Neural progenitor cell (in vitro differentiated cells): ENCODE measurements around the gene KRTAP21-3. TPM values are rescaled to one million over a fixed set of nuclear protein-coding genes. Genes with fewer than 3 reads are reported as not detected.

Experiments used
- DNase-seq: peaks from one replicate; pipeline ENCODE4 v3.0.0-alpha.2; 2016; ENCODE audit warnings: low spot score
- H2AFZ ChIP-seq: fragments of 200-600 bp; sonication (generic); replicated peaks from 2 replicates; pipeline ENCODE4 v1.6.1; 2016; ENCODE audit warnings: antibody characterized with exemption
- H3F3A ChIP-seq: fragments of 200-600 bp; sonication (generic); 2 replicates; pipeline ENCODE4 v1.6.1; 2016; ENCODE audit warnings: antibody characterized with exemption, low read depth
- H3K27ac ChIP-seq: fragments of 200-600 bp; sonication (generic); 2 replicates; pipeline ENCODE4 v1.5.1; 2016; ENCODE audit warnings: mild to moderate bottlenecking
- H3K27me3 ChIP-seq: fragments of 200-600 bp; sonication (generic); 2 replicates; pipeline ENCODE4 v1.6.1; 2016; ENCODE audit warnings: mild to moderate bottlenecking, moderate library complexity
- H3K36me3 ChIP-seq: fragments of 200-600 bp; sonication (generic); 2 replicates; pipeline ENCODE4 v1.5.1; 2016
- H3K4me1 ChIP-seq: fragments of 200-600 bp; sonication (generic); 2 replicates; pipeline ENCODE4 v1.6.1; 2016; ENCODE audit warnings: mixed run types
- H3K4me2 ChIP-seq: fragments of 200-600 bp; sonication (generic); 2 replicates; pipeline ENCODE4 v1.6.1; 2016
- H3K4me3 ChIP-seq: fragments of 200-600 bp; sonication (generic); 2 replicates; pipeline ENCODE4 v1.5.1; 2016
- H3K79me2 ChIP-seq: fragments of 200-600 bp; sonication (generic); 2 replicates; pipeline ENCODE4 v1.6.1; 2016; ENCODE audit warnings: low read depth
- H3K9ac ChIP-seq: fragments of 200-600 bp; sonication (generic); 2 replicates; pipeline ENCODE4 v1.6.1; 2016
- H3K9me3 ChIP-seq: fragments of 200-600 bp; sonication (generic); 2 replicates; pipeline ENCODE4 v1.5.1; 2016; ENCODE audit warnings: low read depth
- H4K20me1 ChIP-seq: fragments of 200-600 bp; sonication (generic); 2 replicates; pipeline ENCODE4 v1.6.1; 2016; ENCODE audit warnings: low read depth
- H3K27ac Mint-ChIP-seq: 3 replicates; pipeline ENCODE4 v1.8.0; 2021; ENCODE audit warnings: mixed read lengths
- H3K27me3 Mint-ChIP-seq: 2 replicates; pipeline ENCODE4 v1.8.0; 2022; ENCODE audit warnings: low read depth, mild to moderate bottlenecking, inconsistent platforms, moderate library complexity, mixed read lengths; ENCODE audit not compliant: insufficient read depth
- H3K36me3 Mint-ChIP-seq: 3 replicates; pipeline ENCODE4 v1.8.0; 2021; ENCODE audit warnings: mixed read lengths
- H3K4me1 Mint-ChIP-seq: 3 replicates; pipeline ENCODE4 v1.8.0; 2021; ENCODE audit warnings: mixed read lengths
- H3K4me3 Mint-ChIP-seq: 3 replicates; pipeline ENCODE4 v1.8.0; 2021; ENCODE audit warnings: mild to moderate bottlenecking, moderate library complexity, mixed read lengths
- H3K9me3 Mint-ChIP-seq: 3 replicates; pipeline ENCODE4 v1.8.0; 2020; ENCODE audit warnings: mixed read lengths
- EZH2 ChIP-seq: fragments of 200-600 bp; sonication (generic); IDR thresholded peaks from 2 replicates; pipeline ENCODE4 v1.6.1; 2017; ENCODE audit warnings: antibody characterized with exemption, mild to moderate bottlenecking, moderate library complexity
- EZH2phosphoT487 ChIP-seq: fragments of 200-600 bp; sonication (generic); IDR thresholded peaks from 2 replicates; pipeline ENCODE4 v1.6.1; 2017; ENCODE audit warnings: antibody characterized with exemption
- total RNA-seq: library from RNA; depleted of rRNA; stranded (reverse); fragments of >200 nt; gene quantifications from 2 replicates; pipeline ENCODE4 v1.2.3, GENCODE V29; 2015; ENCODE audit warnings: low replicate concordance
- TF ChIP-seq, protein P1 (sequence below): fragments of 200-600 bp; sonication (generic); IDR thresholded peaks from 2 replicates; pipeline ENCODE4 v1.5.1; 2017; ENCODE audit warnings: antibody characterized with exemption, mild to moderate bottlenecking

The KRTAP21-3 gene
- total RNA-seq, 1 donor from 2014 or later = not detected

GRCh38 chr21:30747159-30747558 is 28.6 kb upstream of the KRTAP21-3 start, which contains the start of gene KRTAP21-2:
KRTAP21-2 (minus strand) TSS chr21:30747259; CDS start chr21:30747202, 57 bp downstream.
- Histone ChIP-seq H4K20me1 (no peaks in the 10 kb centered on the region), H3K9me3 (no peaks in the 10 kb centered on the region), H3K27ac (no peak within 1 kb of the TSS), H3K4me1 (no peaks in the 10 kb centered on the region), H2AFZ (no peak within 1 kb of the TSS), H3F3A (no peaks in the 10 kb centered on the region), H3K27me3 (no peaks in the 10 kb centered on the region), H3K4me3 (no peak within 1 kb of the TSS), H3K79me2 (no peaks in the 10 kb centered on the region), H3K9ac (no peak within 1 kb of the TSS), H3K36me3 (no peaks in the 10 kb centered on the region), H3K4me2 (no peak within 1 kb of the TSS)
- no peak within 1 kb of the TSS for H3K4me3 Mint-ChIP-seq
- no peaks in the 10 kb centered on the region for H3K9me3 Mint-ChIP-seq
- TF ChIP-seq, protein P1, sequence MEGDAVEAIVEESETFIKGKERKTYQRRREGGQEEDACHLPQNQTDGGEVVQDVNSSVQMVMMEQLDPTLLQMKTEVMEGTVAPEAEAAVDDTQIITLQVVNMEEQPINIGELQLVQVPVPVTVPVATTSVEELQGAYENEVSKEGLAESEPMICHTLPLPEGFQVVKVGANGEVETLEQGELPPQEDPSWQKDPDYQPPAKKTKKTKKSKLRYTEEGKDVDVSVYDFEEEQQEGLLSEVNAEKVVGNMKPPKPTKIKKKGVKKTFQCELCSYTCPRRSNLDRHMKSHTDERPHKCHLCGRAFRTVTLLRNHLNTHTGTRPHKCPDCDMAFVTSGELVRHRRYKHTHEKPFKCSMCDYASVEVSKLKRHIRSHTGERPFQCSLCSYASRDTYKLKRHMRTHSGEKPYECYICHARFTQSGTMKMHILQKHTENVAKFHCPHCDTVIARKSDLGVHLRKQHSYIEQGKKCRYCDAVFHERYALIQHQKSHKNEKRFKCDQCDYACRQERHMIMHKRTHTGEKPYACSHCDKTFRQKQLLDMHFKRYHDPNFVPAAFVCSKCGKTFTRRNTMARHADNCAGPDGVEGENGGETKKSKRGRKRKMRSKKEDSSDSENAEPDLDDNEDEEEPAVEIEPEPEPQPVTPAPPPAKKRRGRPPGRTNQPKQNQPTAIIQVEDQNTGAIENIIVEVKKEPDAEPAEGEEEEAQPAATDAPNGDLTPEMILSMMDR = no peak
- TF ChIP-seq EZH2phosphoT487 (no peak), EZH2 (no peak)
- no peak for DNase-seq
- no peaks in the 10 kb centered on the region for H3K36me3 Mint-ChIP-seq
- H3K27me3 Mint-ChIP-seq = no peaks in the 10 kb centered on the region
- no peaks in the 10 kb centered on the region for H3K4me1 Mint-ChIP-seq
- no peak within 1 kb of the TSS for H3K27ac Mint-ChIP-seq

- TF ChIP-seq, protein P1 = no peak
- TF ChIP-seq EZH2phosphoT487 (no peak), EZH2 (no peak)
- H3K4me2 ChIP-seq = no peak overlapping the region
- H3K9me3 Mint-ChIP-seq = no peaks in the 10 kb centered on the region
These were observed 21.9 kb upstream of the KRTAP21-3 start for GRCh38 chr21:30740462-30740861.

GRCh38 chr21:30733026-30733425 is 14.4 kb upstream of the KRTAP21-3 start:
- H3K9me3 ChIP-seq = no peaks in the 10 kb centered on the region
- H3K27ac ChIP-seq = no peak overlapping the region
- no peaks in the 10 kb centered on the region for H3K36me3 ChIP-seq
- Mint-ChIP-seq H3K4me1 (no peaks in the 10 kb centered on the region), H3K9me3 (peaks cover 2% of the 10 kb centered on the region), H3K4me3 (no peak overlapping the region), H3K27ac (no peak overlapping the region), H3K27me3 (no peaks in the 10 kb centered on the region), H3K36me3 (no peaks in the 10 kb centered on the region)
- H2AFZ ChIP-seq = no peak overlapping the region
- no peak overlapping the region for H3K4me2 ChIP-seq
- DNase-seq = no peak
- no peaks in the 10 kb centered on the region for H3K4me1 ChIP-seq
- no peak overlapping the region for H3K4me3 ChIP-seq
- no peaks in the 10 kb centered on the region for H4K20me1 ChIP-seq
- H3F3A ChIP-seq = no peaks in the 10 kb centered on the region
- TF ChIP-seq EZH2 = no peak
- TF ChIP-seq EZH2phosphoT487 = no peak
- TF ChIP-seq, protein P1 = no peak
- H3K79me2 ChIP-seq = no peaks in the 10 kb centered on the region
- no peak overlapping the region for H3K9ac ChIP-seq
- H3K27me3 ChIP-seq = no peaks in the 10 kb centered on the region

More at GRCh38 chr21:30740462-30740861, 21.9 kb upstream of the KRTAP21-3 start:
- Histone ChIP-seq H3K27ac (no peak overlapping the region), H3K79me2 (no peaks in the 10 kb centered on the region), H3K4me3 (no peak overlapping the region), H3K9me3 (peaks cover 5% of the 10 kb centered on the region), H3K36me3 (no peaks in the 10 kb centered on the region), H3K4me1 (no peaks in the 10 kb centered on the region), H4K20me1 (no peaks in the 10 kb centered on the region), H3K9ac (no peak overlapping the region), H2AFZ (no peak overlapping the region), H3F3A (no peaks in the 10 kb centered on the region), H3K27me3 (no peaks in the 10 kb centered on the region)
- no peak overlapping the region for H3K4me3 Mint-ChIP-seq
- DNase-seq = no peak
- no peaks in the 10 kb centered on the region for H3K4me1 Mint-ChIP-seq
- no peaks in the 10 kb centered on the region for H3K36me3 Mint-ChIP-seq
- no peak overlapping the region for H3K27ac Mint-ChIP-seq
- no peaks in the 10 kb centered on the region for H3K27me3 Mint-ChIP-seq
